Activated CD8-positive, alpha-beta T cell treated with anti-CD3 and anti-CD28 coated beads for 36 hours (primary cell): Measurements from ENCODE around the gene ATP6V0D1. TPM values are rescaled to one million over a fixed set of nuclear protein-coding genes. Genes with fewer than 3 reads are reported as not detected.

ENCODE experiments used
- ATAC-seq: fragments of 200-7000 bp; cut with Tn5 transposase; one replicate; pipeline ENCODE4 v1.10.0; 2021; ENCODE audit warnings: mild to moderate bottlenecking, moderate library complexity
- CTCF ChIA-PET: fragments of 350-600 bp; sonication (Branson Sonifier 250); formaldehyde crosslinking; loops from one replicate; lab custom pipeline; 2021; ENCODE audit warnings: antibody characterized with exemption; lab: Charles Lee
- POLR2A ChIA-PET: fragments of 350-600 bp; sonication (Branson Sonifier 250); formaldehyde crosslinking; loops from one replicate; lab custom pipeline; 2021; ENCODE audit warnings: antibody characterized with exemption; lab: Charles Lee
- DNase-seq: peaks from one replicate; pipeline ENCODE4 v3.0.0-alpha.2; 2020
- H3K27ac Mint-ChIP-seq: one replicate; pipeline ENCODE4 v1.8.0; 2021; ENCODE audit warnings: mild to moderate bottlenecking, mixed read lengths
- H3K27me3 Mint-ChIP-seq: one replicate; pipeline ENCODE4 v1.8.0; 2021; ENCODE audit warnings: mixed read lengths
- H3K36me3 Mint-ChIP-seq: one replicate; pipeline ENCODE4 v1.8.0; 2021; ENCODE audit warnings: low read depth, mixed read lengths
- H3K4me1 Mint-ChIP-seq: one replicate; pipeline ENCODE4 v1.8.0; 2021; ENCODE audit warnings: low read depth, mixed read lengths
- H3K4me3 Mint-ChIP-seq: one replicate; pipeline ENCODE4 v1.8.0; 2021; ENCODE audit warnings: mild to moderate bottlenecking, moderate library complexity, mixed read lengths
- H3K9me3 Mint-ChIP-seq: one replicate; pipeline ENCODE4 v1.8.0; 2021; ENCODE audit warnings: mixed read lengths
- CTCF ChIP-seq: fragments of 200-600 bp; IDR thresholded peaks from one replicate; pipeline ENCODE4 v1.8.0; 2022; ENCODE audit warnings: antibody characterized with exemption, mild to moderate bottlenecking
- intact Hi-C: fragments of 100-400 bp; cut with micrococcal nuclease; formaldehyde crosslinking; loops from one replicate; pipeline ENCODE4 v1.10.0; 2022
- total RNA-seq, 2 experiments: library from RNA; stranded (reverse); gene quantifications; one replicate each; pipeline ENCODE4 v1.2.3, GENCODE V29; 2021

ATP6V0D1 gene
- total RNA-seq, 2 experiments from 2014 or later, result 17.5 to 18.2 TPM

GRCh38 chr16:67451061-67451703 lies 29.8 kb downstream of the ATP6V0D1 start:
- intact Hi-C loops, result no loop called here
- CTCF ChIA-PET, result interaction anchor here (0.6 to 3.7 kb wide), 7 partner anchors 9 to 59 kb away, joined by 3 to 27 read pairs (median 3); partner anchors contain the start of gene ZDHHC1

GRCh38 chr16:67449739-67450138 lies 31.2 kb downstream of the ATP6V0D1 start:
- TF ChIP-seq CTCF, result no peak
- DNase-seq (no peak), ATAC-seq (no peak)
- intact Hi-C loops, result no loop called here
- ChIA-PET POLR2A (no interaction called here), CTCF (interaction anchor here (1.1 to 3.7 kb wide), 3 partner anchors 16 to 43 kb away, joined by 3 to 27 read pairs (median 5); no protein-coding TSS in a partner anchor)
- Mint-ChIP-seq H3K36me3 (no peaks in the 10 kb centered on the region), H3K27ac (no peak overlapping the region), H3K9me3 (no peaks in the 10 kb centered on the region), H3K27me3 (no peaks in the 10 kb centered on the region), H3K4me3 (no peak overlapping the region), H3K4me1 (no peaks in the 10 kb centered on the region)

More at GRCh38 chr16:67451061-67451703, 29.8 kb downstream of the ATP6V0D1 start:
- H3K27me3 Mint-ChIP-seq, result no peaks in the 10 kb centered on the region
- H3K4me3 Mint-ChIP-seq, result no peak overlapping the region
- no peak overlapping the region for H3K27ac Mint-ChIP-seq
- no peaks in the 10 kb centered on the region for H3K9me3 Mint-ChIP-seq
- no peaks in the 10 kb centered on the region for H3K36me3 Mint-ChIP-seq
- DNase-seq (no peak), ATAC-seq (no peak)
- H3K4me1 Mint-ChIP-seq, result peaks cover 2% of the 10 kb centered on the region
- POLR2A ChIA-PET, result interaction anchor here (1.2 to 1.3 kb wide), 2 partner anchors 10 to 27 kb away, joined by 3 to 4 read pairs; no protein-coding TSS in a partner anchor
- no peak for TF ChIP-seq CTCF

- Mint-ChIP-seq H3K36me3 (no peaks in the 10 kb centered on the region), H3K4me1 (no peaks in the 10 kb centered on the region), H3K27me3 (no peaks in the 10 kb centered on the region), H3K27ac (no peak overlapping the region), H3K9me3 (no peaks in the 10 kb centered on the region), H3K4me3 (no peak overlapping the region)
- ATAC-seq, result no peak
- intact Hi-C loops, result no loop called here
- no peak for DNase-seq
- TF ChIP-seq CTCF, result no peak
- POLR2A ChIA-PET, result no interaction called here
- CTCF ChIA-PET, result interaction anchor here (1.1 to 3.7 kb wide), 3 partner anchors 17 to 43 kb away, joined by 3 to 27 read pairs (median 5); no protein-coding TSS in a partner anchor
Measured at GRCh38 chr16:67449336-67449735, 31.6 kb downstream of the ATP6V0D1 start.

- H3K27me3 Mint-ChIP-seq, result no peaks in the 10 kb centered on the region
- no peak for DNase-seq
- no peaks in the 10 kb centered on the region for H3K9me3 Mint-ChIP-seq
- intact Hi-C loops, result no loop called here
- no peaks in the 10 kb centered on the region for H3K36me3 Mint-ChIP-seq
- no peak overlapping the region for H3K27ac Mint-ChIP-seq
- H3K4me3 Mint-ChIP-seq, result no peak overlapping the region
- TF ChIP-seq CTCF, result no peak
- no peak for ATAC-seq
- CTCF ChIA-PET, result interaction anchor here (0.8 to 7.0 kb wide), 19 partner anchors 8 to 121 kb away, joined by 3 to 94 read pairs (median 6); partner anchors contain the start of genes ATP6V0D1 and HSD11B2
- no peaks in the 10 kb centered on the region for H3K4me1 Mint-ChIP-seq
- POLR2A ChIA-PET, result no interaction called here
Measured at GRCh38 chr16:67448580-67448979, 32.4 kb downstream of the ATP6V0D1 start.

- CTCF ChIA-PET, result interaction anchor here (0.6 to 7.0 kb wide), 32 partner anchors 9 to 458 kb away, joined by 3 to 94 read pairs (median 4); partner anchors contain the start of genes ATP6V0D1 and HSD11B2
- TF ChIP-seq CTCF, result peak; percentile 66
- Mint-ChIP-seq H3K27ac (no peak overlapping the region), H3K4me3 (no peak overlapping the region), H3K4me1 (no peaks in the 10 kb centered on the region), H3K36me3 (no peaks in the 10 kb centered on the region), H3K27me3 (no peaks in the 10 kb centered on the region), H3K9me3 (no peaks in the 10 kb centered on the region)
- ATAC-seq (peak; percentile 99), DNase-seq (peak; percentile 88)
- intact Hi-C loops, result no loop called here
- POLR2A ChIA-PET, result no interaction called here
Measured at GRCh38 chr16:67447508-67448076, 33.4 kb downstream of the ATP6V0D1 start.
